Astrocyte (in vitro differentiated cells and primary cell): ENCODE measurements around the gene SEMA4B. TPM values are rescaled to one million over a fixed set of nuclear protein-coding genes. Genes with fewer than 3 reads are reported as not detected.

Source experiments
- DNase-seq: peaks from one replicate; pipeline ENCODE4 v3.0.0-alpha.2; 2010; ENCODE audit warnings: low read depth
- FAIRE-seq: peaks from 2 replicates; lab custom pipeline; 2011; peaks lifted over from hg19 to GRCh38; lab: Jason Lieb, UNC
- H2AFZ ChIP-seq: 2 replicates; pipeline ENCODE4 v1.6.0; 2012; ENCODE audit warnings: low read depth, low read length, inconsistent platforms
- H3K27ac ChIP-seq: 2 replicates; pipeline ENCODE4 v1.5.1; 2011; ENCODE audit warnings: low read depth, low read length, inconsistent platforms
- H3K27me3 ChIP-seq: 2 replicates; pipeline ENCODE4 v1.6.0; 2011; ENCODE audit warnings: low read length, inconsistent platforms; ENCODE audit not compliant: insufficient read depth
- H3K36me3 ChIP-seq: 2 replicates; pipeline ENCODE4 v1.5.1; 2011; ENCODE audit warnings: low read length, inconsistent platforms; ENCODE audit not compliant: insufficient read depth
- H3K4me1 ChIP-seq: 2 replicates; pipeline ENCODE4 v1.5.1; 2011; ENCODE audit warnings: low read length, inconsistent platforms; ENCODE audit not compliant: insufficient read depth
- H3K4me2 ChIP-seq: 2 replicates; pipeline ENCODE4 v1.6.0; 2012; ENCODE audit warnings: low read length, inconsistent platforms
- H3K4me3 ChIP-seq: 2 replicates; pipeline ENCODE4 v1.5.1; 2011; ENCODE audit warnings: low read depth, mild to moderate bottlenecking, low read length, inconsistent platforms; ENCODE audit not compliant: insufficient read depth
- H3K79me2 ChIP-seq: 2 replicates; pipeline ENCODE4 v1.6.0; 2012; ENCODE audit warnings: mild to moderate bottlenecking, low read length, inconsistent platforms; ENCODE audit not compliant: insufficient read depth
- H3K9ac ChIP-seq: 2 replicates; pipeline ENCODE4 v1.6.0; 2012; ENCODE audit warnings: mild to moderate bottlenecking, low read length, inconsistent platforms
- H3K9me3 ChIP-seq: 2 replicates; pipeline ENCODE4 v1.5.1; 2012; ENCODE audit warnings: low read depth, mild to moderate bottlenecking, low read length, inconsistent platforms; ENCODE audit not compliant: insufficient read depth
- H4K20me1 ChIP-seq: 2 replicates; pipeline ENCODE4 v1.6.0; 2012; ENCODE audit warnings: low read length, inconsistent platforms; ENCODE audit not compliant: insufficient read depth
- H3K27ac Mint-ChIP-seq: one replicate; pipeline ENCODE4 v1.8.0; 2021; ENCODE audit warnings: mild to moderate bottlenecking, mixed read lengths; ENCODE audit not compliant: unreplicated experiment
- H3K27me3 Mint-ChIP-seq: one replicate; pipeline ENCODE4 v1.8.0; 2021; ENCODE audit warnings: low read depth, mixed read lengths; ENCODE audit not compliant: unreplicated experiment
- H3K36me3 Mint-ChIP-seq: one replicate; pipeline ENCODE4 v1.8.0; 2021; ENCODE audit warnings: low read depth, mixed read lengths; ENCODE audit not compliant: unreplicated experiment
- H3K4me1 Mint-ChIP-seq: one replicate; pipeline ENCODE4 v1.8.0; 2021; ENCODE audit warnings: low read depth, mixed read lengths; ENCODE audit not compliant: unreplicated experiment
- H3K4me3 Mint-ChIP-seq: one replicate; pipeline ENCODE4 v1.8.0; 2021; ENCODE audit warnings: mild to moderate bottlenecking, moderate library complexity, mixed read lengths; ENCODE audit not compliant: unreplicated experiment
- H3K9me3 Mint-ChIP-seq: one replicate; pipeline ENCODE4 v1.8.0; 2021; ENCODE audit warnings: mild to moderate bottlenecking, mixed read lengths; ENCODE audit not compliant: unreplicated experiment
- EZH2 ChIP-seq: IDR thresholded peaks from 2 replicates; pipeline ENCODE4 v1.6.1; 2012; ENCODE audit warnings: mild to moderate bottlenecking, low read length, inconsistent platforms; ENCODE audit not compliant: insufficient read depth
- total RNA-seq: library from RNA; stranded (reverse); gene quantifications from 2 replicates; pipeline ENCODE4 v1.2.1, GENCODE V29; 2021
- TF ChIP-seq, protein P1 (sequence below): IDR thresholded peaks from 2 replicates; pipeline ENCODE4 v1.5.1; 2011; ENCODE audit warnings: low read depth, mild to moderate bottlenecking, inconsistent platforms, low read length, moderate library complexity; ENCODE audit not compliant: insufficient read depth

SEMA4B gene
- total RNA-seq, 1 donor from 2014 or later = 9.9 TPM

DNA sequence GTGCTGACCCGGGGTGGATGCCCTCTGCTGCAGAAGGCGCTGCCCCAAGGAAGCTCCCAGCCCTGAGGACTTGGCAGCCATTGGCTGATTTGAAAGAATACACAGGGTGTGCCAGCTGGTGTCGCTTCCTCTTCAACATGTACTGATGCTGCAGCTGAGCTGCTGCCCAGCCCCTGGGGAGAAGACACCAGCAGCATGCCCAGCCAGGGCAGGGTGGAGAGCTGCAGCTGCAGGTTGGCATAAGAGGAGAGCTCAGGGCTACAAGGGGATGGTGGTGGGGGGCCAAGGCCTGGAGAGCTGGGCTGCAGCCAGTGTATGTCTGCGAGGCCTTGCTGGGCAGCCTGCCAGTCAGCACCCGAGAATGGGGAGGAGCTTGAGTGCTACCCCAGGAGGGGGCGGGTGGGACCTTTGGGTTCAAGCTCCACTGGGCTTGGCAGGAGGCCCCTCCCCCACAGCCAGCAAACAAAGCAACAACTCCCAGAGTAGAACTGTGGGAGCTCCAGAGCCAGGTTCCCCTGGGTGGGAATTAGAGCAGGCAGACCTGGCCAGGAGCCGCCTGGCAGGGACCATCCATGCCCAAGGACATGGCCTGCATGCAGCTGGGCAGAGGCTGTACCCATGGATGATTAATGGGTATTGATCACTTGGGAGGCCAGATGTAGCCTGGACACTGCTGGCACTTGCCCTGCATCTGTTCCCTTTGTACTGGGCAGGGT is 9.2 kb upstream of the SEMA4B start:
- no peaks in the 10 kb centered on the region for H3K9me3 Mint-ChIP-seq
- no peak overlapping the region for H3K4me3 Mint-ChIP-seq
- no peak overlapping the region for H3K27ac Mint-ChIP-seq
- no peak overlapping the region for H3K4me2 ChIP-seq
- peaks cover 12% of the 10 kb centered on the region for H3K27me3 Mint-ChIP-seq
- H3K9ac ChIP-seq = no peak overlapping the region
- H3K4me3 ChIP-seq = no peak overlapping the region
- FAIRE-seq = no peak
- no peaks in the 10 kb centered on the region for H3K27me3 ChIP-seq
- H2AFZ ChIP-seq = no peak overlapping the region
- no peaks in the 10 kb centered on the region for H3K36me3 ChIP-seq
- H3K27ac ChIP-seq = no peak overlapping the region
- TF ChIP-seq EZH2 = no peak
- TF ChIP-seq, protein P1, sequence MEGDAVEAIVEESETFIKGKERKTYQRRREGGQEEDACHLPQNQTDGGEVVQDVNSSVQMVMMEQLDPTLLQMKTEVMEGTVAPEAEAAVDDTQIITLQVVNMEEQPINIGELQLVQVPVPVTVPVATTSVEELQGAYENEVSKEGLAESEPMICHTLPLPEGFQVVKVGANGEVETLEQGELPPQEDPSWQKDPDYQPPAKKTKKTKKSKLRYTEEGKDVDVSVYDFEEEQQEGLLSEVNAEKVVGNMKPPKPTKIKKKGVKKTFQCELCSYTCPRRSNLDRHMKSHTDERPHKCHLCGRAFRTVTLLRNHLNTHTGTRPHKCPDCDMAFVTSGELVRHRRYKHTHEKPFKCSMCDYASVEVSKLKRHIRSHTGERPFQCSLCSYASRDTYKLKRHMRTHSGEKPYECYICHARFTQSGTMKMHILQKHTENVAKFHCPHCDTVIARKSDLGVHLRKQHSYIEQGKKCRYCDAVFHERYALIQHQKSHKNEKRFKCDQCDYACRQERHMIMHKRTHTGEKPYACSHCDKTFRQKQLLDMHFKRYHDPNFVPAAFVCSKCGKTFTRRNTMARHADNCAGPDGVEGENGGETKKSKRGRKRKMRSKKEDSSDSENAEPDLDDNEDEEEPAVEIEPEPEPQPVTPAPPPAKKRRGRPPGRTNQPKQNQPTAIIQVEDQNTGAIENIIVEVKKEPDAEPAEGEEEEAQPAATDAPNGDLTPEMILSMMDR = no peak
- H3K36me3 Mint-ChIP-seq = no peaks in the 10 kb centered on the region
- H3K9me3 ChIP-seq = no peaks in the 10 kb centered on the region
- no peak for DNase-seq
- H3K4me1 ChIP-seq = no peaks in the 10 kb centered on the region
- no peaks in the 10 kb centered on the region for H3K79me2 ChIP-seq
- no peaks in the 10 kb centered on the region for H3K4me1 Mint-ChIP-seq
- H4K20me1 ChIP-seq = no peaks in the 10 kb centered on the region

DNA sequence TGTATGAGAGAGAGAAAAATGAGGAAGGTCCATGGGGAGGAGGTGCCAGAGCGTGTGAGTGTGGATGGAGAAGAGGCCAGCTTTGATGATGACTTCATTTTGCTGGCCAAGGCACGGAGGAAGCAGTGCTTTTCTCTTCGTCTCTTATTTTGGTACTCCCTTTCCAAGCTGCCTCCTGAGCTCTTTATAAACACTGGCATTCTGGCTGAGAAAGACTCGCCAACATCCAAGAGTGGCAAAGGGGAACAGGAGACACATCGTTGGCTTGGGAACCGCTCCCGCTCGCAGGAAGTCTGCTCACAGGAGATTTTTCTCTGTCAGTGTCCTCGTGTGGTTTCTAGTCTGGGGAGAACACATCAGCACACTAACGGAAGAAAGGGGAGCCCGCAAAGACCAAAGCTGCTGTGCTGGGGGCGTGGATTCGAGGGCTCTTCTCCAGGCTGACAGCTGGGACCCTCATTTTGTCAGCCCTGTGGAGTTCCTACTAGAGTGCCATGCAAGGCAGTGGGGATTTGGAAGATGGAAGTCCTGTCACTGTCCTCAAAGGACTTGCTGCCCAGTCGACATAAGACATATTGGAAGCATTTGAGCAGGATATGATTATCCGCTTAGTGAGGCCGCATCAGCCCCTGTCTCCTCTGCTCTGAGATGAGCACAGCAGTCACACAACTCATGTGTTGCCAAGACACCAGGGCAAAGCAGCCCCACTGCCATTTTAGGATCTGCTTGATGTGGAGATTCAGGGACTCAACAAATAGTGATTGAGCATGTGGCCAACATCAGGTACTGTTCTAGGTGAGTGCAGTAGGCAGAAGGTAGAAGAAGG is 8.0 kb upstream of the SEMA4B start:
- DNase-seq (no peak), FAIRE-seq (no peak)
- Mint-ChIP-seq H3K4me3 (no peak overlapping the region), H3K36me3 (no peaks in the 10 kb centered on the region), H3K27ac (no peak overlapping the region), H3K4me1 (no peaks in the 10 kb centered on the region), H3K9me3 (no peaks in the 10 kb centered on the region), H3K27me3 (peaks cover 9% of the 10 kb centered on the region)
- Histone ChIP-seq H3K36me3 (no peaks in the 10 kb centered on the region), H3K9me3 (no peaks in the 10 kb centered on the region), H3K4me2 (peak overlapping the region; percentile 21), H2AFZ (peak overlapping the region; percentile 68), H3K27ac (no peak overlapping the region), H3K9ac (no peak overlapping the region), H3K4me3 (no peak overlapping the region), H3K4me1 (no peaks in the 10 kb centered on the region), H4K20me1 (no peaks in the 10 kb centered on the region), H3K79me2 (no peaks in the 10 kb centered on the region), H3K27me3 (no peaks in the 10 kb centered on the region)
- TF ChIP-seq, protein P1 = no peak
- TF ChIP-seq EZH2 = no peak
